HG03460 (cell line): ENCODE results near the gene RPN1.
"Not testable (repeated sequence)": the region's sequence is repeated elsewhere in the genome, so short reads cannot be mapped to it uniquely, and the experiment has no call there.

Experiments
- ATAC-seq: cut with Tn5 transposase; IDR thresholded peaks from one replicate; pipeline ENCODE4 v1.9.1; 2021; ENCODE audit not compliant: unreplicated experiment

The RPN1 gene

DNA sequence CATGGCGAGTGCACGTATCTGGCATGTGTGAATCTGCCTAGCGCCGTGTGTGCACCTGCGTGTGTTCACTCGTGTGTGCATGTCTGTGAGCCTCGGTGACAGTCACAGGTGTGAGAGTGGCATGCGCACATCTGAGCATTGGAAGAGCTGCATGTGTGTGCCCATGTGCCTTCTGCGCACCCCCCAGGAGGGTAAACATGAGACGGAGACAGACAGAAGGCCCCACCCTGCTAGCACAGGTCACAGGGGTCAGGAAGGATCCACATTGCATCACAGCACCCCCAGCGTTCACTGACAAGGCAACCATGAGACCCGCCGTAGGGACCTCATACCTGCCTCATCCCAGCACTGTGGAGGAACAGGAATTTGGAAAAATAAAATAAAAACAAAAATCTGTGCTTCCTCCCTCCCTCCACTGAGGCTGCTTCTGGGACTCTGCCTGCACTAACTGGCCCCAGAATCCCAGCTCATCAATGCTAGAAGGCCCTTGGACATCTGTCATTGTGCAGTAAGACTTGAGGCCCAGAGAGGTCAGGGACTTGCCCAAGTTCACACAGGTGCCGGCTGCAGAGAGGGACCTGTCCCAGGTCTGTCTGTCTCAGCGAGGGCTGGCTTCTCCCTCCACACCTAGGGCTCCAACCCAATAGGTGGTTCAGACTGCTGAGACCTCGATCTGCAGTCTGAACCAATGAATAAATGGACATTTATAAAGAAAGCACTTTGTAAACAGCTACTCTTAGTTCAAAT lies 37.4 kb downstream of the RPN1 start:
- no peak for ATAC-seq

DNA sequence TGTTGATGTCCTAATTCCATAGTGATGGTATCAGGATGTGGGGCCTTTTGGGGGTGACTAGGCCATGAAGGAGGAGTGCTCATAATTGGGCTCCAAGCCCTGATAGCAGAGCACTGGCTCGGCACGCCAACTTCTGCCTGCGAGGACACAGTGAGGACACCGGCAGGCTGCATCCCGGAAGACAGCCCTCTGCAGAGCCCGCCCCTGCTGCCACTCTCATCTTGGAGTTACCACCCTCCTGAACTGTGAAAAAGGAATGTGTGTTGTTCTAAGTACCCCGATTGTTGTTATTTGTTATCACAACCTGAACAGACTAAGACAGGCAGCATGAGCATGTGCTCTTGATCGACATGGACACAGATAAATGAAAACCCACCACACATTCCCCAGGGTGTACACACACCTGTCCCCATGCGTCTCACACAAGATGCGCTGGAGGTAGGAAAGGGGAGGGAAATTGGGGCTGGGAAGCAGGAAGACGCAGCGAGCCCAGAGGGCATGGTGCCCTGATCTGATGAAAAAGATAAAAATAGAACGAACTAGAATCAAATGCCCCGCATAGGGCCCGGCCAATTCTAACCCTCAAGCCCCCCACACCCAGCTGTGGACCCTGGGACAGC lies 40.1 kb downstream of the RPN1 start:
- no peak for ATAC-seq

DNA sequence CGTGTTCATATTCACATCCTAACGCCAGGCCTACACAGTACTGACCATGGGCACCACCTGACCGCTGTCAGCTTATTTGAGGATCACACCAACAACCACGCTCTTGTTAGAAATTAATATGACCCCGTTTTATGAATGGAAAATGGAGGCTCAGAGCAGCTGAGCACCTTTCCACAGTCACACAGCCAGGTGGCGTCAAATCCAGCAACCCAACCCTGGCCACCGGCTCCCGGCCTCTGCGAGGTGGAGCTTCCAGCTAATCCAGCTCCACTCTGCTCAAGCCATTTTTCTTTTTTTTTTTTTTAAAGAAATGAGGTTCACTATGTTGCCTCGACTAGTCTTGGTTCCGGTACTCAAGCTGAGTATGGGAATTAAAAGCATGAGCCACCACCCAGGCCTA lies 41.3 kb downstream of the RPN1 start:
- no peak for ATAC-seq

DNA sequence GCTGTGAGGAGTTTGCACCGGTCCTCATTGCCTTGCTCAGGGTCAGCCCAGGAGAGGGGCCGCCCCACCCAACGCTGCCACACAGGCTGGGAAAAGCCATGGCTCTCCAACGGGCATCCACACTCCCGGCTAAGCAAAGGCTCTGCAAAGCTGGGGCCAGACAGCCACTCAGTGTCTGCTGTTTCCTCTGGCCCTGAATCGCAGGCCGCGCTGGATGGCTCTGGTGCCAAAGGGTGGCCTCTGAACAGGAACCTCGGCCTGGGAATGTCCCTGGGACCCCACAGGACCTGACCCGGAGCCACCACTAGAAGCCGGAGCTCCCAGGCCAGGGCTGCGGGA lies 42.9 kb downstream of the RPN1 start:
- ATAC-seq, result no peak

- ATAC-seq, result no peak
Measured at GRCh38 chr3:128606094-128606493, 44.5 kb downstream of the RPN1 start.

- ATAC-seq, result no peak
Measured at GRCh38 chr3:128605091-128606046, 45.2 kb downstream of the RPN1 start.

GRCh38 chr3:128603811-128604775 lies 46.5 kb downstream of the RPN1 start:
- no peak for ATAC-seq

- no peak for ATAC-seq
Measured at GRCh38 chr3:128603313-128603712, 47.3 kb downstream of the RPN1 start.

DNA sequence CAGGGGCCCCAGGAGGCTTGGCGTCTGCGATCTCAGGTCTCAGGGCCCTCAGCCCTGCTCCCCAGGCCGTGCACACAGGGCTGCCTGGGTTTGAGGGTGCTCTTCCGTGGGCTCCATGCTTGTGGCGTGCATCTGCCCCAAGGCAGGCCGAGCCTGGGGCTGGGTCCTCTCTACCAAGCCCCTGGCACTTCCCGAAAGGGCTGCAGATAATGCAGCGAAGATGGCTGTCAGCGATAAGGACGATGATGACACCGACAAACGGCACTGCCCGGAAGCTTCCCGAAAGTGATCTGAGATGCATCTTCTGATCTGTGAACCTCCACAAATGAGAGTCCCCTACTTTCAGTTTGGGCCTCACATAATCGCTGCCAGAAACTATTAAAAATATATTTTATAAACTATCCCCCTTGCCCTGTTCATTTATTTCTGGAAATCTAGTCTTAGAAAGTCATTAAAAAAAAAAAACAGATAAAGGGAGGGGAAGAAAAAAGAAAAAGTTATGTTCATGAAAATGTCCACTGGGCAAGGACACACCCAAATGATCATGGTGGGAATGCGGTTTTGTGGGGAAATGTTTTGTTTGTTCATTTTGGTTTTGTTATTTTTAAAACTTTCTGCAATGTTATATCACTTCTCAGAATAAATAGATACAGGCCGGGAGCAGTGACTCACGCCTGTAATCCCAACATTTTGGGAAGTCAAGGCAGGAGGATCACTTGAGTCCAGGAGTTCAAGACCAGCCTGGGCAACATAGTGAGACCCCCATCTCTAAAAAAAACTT lies 51.5 kb downstream of the RPN1 start:
- ATAC-seq, result no peak

- ATAC-seq, result no peak
Measured at GRCh38 chr3:128597900-128598299, 52.7 kb downstream of the RPN1 start.

- no peak for ATAC-seq
Measured at GRCh38 chr3:128592864-128593263, 57.8 kb downstream of the RPN1 start.

DNA sequence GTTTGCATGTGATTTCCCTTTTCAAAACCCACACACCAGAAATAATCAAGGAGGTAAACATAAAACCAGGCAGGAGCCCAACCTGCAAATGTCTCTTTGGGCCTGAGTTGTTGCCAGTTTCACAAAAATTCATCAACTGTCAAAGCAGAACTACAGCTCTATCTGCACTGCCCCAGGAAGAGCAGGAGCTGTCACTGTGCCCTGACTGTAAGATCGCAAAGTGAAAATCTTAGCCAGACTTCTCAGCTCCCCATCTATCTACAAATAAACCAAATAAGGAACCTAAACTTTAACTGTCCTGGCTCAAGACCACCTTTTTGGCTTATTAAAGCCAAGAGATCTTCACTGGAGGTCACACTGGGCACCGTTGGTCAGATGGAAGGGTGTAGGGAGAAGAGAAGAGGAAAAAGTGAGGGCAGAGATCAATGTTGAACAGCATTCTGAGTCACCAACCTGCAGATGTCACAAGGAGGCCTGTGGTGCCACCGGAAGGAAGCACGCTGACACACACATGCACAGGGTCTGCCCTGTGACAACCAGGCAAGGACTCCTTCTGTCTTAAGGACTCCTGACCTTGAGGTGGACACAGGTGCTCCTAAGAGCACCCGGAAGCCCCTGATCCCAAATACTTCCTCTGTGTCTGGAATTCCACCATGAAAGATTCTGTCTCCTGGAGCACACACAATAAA lies 58.7 kb downstream of the RPN1 start:
- ATAC-seq, result no peak

DNA sequence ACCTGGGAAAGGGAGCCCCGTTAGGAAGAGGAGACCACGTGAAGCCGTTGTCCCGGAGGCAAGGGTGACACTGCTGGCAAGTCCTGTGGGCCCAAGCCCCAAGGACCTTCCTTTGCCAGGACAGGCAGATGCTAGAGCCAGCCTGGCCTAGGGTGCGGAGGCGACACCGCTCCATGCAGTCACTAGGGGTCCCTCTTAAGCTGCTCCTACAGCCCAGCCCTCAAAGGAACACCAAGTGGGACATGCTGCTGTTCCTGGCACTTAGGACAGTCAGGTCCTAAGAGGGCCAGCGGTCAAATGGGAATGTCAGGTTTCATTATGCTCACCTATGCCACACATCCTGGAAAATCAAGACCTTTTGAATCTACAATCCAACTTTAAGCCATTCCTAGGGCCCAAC lies 59.7 kb downstream of the RPN1 start:
- ATAC-seq, result no peak

GRCh38 chr3:128589985-128590384 lies 60.6 kb downstream of the RPN1 start:
- ATAC-seq, result not testable (repeated sequence)

GRCh38 chr3:128588147-128588546 lies 62.5 kb downstream of the RPN1 start:
- no peak for ATAC-seq

DNA sequence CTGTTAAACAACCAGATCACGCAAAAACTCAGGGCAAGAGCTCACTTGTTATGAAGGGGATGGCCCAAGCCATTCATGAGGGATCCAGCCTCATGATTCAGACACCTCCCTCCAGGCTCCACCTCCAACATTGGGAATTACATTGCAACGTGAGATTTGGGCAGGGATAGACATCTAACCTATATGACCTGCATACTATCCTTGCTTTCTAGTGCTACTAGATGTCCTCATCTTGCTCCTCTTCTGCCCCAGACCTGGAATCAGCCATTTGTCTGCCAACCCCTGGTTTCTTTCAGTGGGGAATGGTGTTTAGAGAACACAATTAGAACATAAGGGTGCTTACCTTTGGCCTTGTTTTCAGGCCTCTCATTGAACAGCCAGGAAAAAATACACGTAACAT lies 63.2 kb downstream of the RPN1 start:
- ATAC-seq, result no peak

GRCh38 chr3:128586932-128587331 lies 63.7 kb downstream of the RPN1 start:
- not testable (repeated sequence) for ATAC-seq

GRCh38 chr3:128586391-128586790 lies 64.2 kb downstream of the RPN1 start:
- ATAC-seq, result not testable (repeated sequence)

GRCh38 chr3:128585974-128586373 lies 64.6 kb downstream of the RPN1 start:
- no peak for ATAC-seq
